Measurements from ENCODE around the gene AGBL1. TPM values are rescaled to one million over a fixed set of nuclear protein-coding genes. Genes with fewer than 3 reads are reported as not detected.

Gene AGBL1
- total and polyA plus RNA-seq, 2 donors (not counting 1 experiment from before 2014, with no cell fraction given) = not detected

DNA sequence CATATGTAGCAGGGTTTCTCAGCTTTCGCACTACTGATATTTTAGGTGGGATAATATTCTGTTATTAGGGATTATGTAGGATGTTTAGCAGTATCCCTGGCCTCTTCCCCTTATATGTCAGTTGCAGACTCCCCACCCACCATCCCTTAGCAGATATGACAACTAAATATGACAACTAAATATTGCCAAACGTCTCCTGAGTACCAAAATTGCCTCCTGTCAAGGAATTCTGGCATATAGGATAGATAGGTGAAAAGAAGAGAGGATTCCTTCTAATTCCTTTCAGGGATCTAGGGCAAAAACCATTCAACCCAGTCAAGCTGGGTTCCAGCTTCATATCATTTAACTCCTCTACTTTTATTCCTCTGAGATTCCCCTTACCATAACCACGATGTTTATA is 759.8 kb downstream of the AGBL1 start:
- Mint-ChIP-seq H3K27ac (no peak overlapping the region), H3K27me3 (no peaks in the 10 kb centered on the region), H3K4me1 (no peaks in the 10 kb centered on the region), H3K9me3 (ENCODE audit: insufficient read depth) (peaks cover 2% of the 10 kb centered on the region), H3K4me3 (no peak overlapping the region)
- no peak for ATAC-seq (ENCODE audit: low read depth)
- CTCF ChIA-PET = no interaction called here
- H3K9me3 ChIP-seq (ENCODE audit: control extremely low read depth in 1 of 3, control insufficient read depth in 2 of 3, insufficient read depth in 1 of 3, low read length in 2 of 3) = no peaks in the 10 kb centered on the region
- H3K36me3 ChIP-seq (replicated peaks in 1 of 2; ENCODE audit: control extremely low read depth in 1 of 2, control insufficient read depth in 1 of 2, extremely low read depth in 1 of 2, insufficient read depth in 2 of 2, low read length in 1 of 2) = no peaks in the 10 kb centered on the region
- DNase-seq = no peak
- H3K27me3 ChIP-seq (replicated peaks in 1 of 4; ENCODE audit: control extremely low read depth in 1 of 4, control insufficient read depth in 3 of 4, insufficient read depth in 4 of 4, low read length in 3 of 4) = no peaks in the 10 kb centered on the region
- H3K27ac ChIP-seq (ENCODE audit: low read length in 2 of 2) = no peak overlapping the region
- H4K20me1 ChIP-seq (ENCODE audit: control insufficient read depth, insufficient read depth, low read length, poor library complexity, severe bottlenecking) = no peaks in the 10 kb centered on the region
- no CpG with 5 or more reads among the region's 3 CpGs for WGBS (ENCODE audit: insufficient coverage)
- intact Hi-C loops (cut with micrococcal nuclease) = no loop called here
- no peak overlapping the region for H3K9ac ChIP-seq (ENCODE audit: low read length)
- no peaks in the 10 kb centered on the region for H3K4me1 ChIP-seq (ENCODE audit: control insufficient read depth in 2 of 2, insufficient read depth in 2 of 2, low read length in 2 of 2)
- POLR2A ChIA-PET = no interaction called here
- H3K4me2 ChIP-seq (replicated peaks; ENCODE audit: low read depth, low read length, poor library complexity, severe bottlenecking) = no peak overlapping the region
- H2AFZ ChIP-seq (ENCODE audit: insufficient read depth, low read depth, low read length, poor library complexity, severe bottlenecking) = no peak overlapping the region
- H3K79me2 ChIP-seq (ENCODE audit: control insufficient read depth, insufficient read depth, low read length) = no peaks in the 10 kb centered on the region
- H3K4me3 ChIP-seq (ENCODE audit: control extremely low read depth in 1 of 5, extremely low read depth in 1 of 5, insufficient read depth in 1 of 5, low read depth in 2 of 5, low read length in 4 of 5) = no peak overlapping the region
- no peak for TF ChIP-seq EZH2 (IDR thresholded peaks at IDR 0.05; ENCODE audit: borderline replicate concordance, insufficient read depth, low read depth, low read length, poor library complexity, severe bottlenecking)
- TF ChIP-seq, protein P1, sequence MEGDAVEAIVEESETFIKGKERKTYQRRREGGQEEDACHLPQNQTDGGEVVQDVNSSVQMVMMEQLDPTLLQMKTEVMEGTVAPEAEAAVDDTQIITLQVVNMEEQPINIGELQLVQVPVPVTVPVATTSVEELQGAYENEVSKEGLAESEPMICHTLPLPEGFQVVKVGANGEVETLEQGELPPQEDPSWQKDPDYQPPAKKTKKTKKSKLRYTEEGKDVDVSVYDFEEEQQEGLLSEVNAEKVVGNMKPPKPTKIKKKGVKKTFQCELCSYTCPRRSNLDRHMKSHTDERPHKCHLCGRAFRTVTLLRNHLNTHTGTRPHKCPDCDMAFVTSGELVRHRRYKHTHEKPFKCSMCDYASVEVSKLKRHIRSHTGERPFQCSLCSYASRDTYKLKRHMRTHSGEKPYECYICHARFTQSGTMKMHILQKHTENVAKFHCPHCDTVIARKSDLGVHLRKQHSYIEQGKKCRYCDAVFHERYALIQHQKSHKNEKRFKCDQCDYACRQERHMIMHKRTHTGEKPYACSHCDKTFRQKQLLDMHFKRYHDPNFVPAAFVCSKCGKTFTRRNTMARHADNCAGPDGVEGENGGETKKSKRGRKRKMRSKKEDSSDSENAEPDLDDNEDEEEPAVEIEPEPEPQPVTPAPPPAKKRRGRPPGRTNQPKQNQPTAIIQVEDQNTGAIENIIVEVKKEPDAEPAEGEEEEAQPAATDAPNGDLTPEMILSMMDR (IDR thresholded peaks at IDR 0.05) = no peak

DNA sequence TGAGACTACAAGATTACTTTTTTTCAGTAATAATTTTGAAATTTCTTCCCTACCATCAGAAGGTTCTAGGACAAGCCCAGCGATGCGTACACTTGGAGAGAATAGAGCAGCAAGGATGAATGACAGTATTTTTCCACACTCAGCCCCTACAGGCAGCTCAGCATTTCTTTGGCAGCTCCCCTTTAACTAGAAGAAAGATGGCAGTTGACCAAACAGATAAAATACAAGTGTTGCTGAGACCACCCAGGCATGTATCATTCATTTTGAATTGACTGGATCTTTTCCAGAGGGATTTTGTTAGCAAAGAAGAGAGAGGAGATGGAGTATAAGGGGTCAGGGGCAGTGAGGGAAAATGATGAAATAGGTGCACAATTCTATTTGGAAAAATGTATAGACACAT is 761.3 kb downstream of the AGBL1 start:
- intact Hi-C loops (cut with micrococcal nuclease) = no loop called here
- Histone ChIP-seq H4K20me1 (ENCODE audit: control insufficient read depth, insufficient read depth, low read length, poor library complexity, severe bottlenecking) (no peaks in the 10 kb centered on the region), H3K9ac (ENCODE audit: low read length) (no peak overlapping the region), H3K4me1 (ENCODE audit: control insufficient read depth in 2 of 2, insufficient read depth in 2 of 2, low read length in 2 of 2) (no peaks in the 10 kb centered on the region), H3K79me2 (ENCODE audit: control insufficient read depth, insufficient read depth, low read length) (no peaks in the 10 kb centered on the region), H3K36me3 (replicated peaks in 1 of 2; ENCODE audit: control extremely low read depth in 1 of 2, control insufficient read depth in 1 of 2, extremely low read depth in 1 of 2, insufficient read depth in 2 of 2, low read length in 1 of 2) (no peaks in the 10 kb centered on the region), H3K4me2 (replicated peaks; ENCODE audit: low read depth, low read length, poor library complexity, severe bottlenecking) (no peak overlapping the region), H3K4me3 (ENCODE audit: control extremely low read depth in 1 of 5, extremely low read depth in 1 of 5, insufficient read depth in 1 of 5, low read depth in 2 of 5, low read length in 4 of 5) (no peak overlapping the region), H3K27me3 (replicated peaks in 1 of 4; ENCODE audit: control extremely low read depth in 1 of 4, control insufficient read depth in 3 of 4, insufficient read depth in 4 of 4, low read length in 3 of 4) (no peaks in the 10 kb centered on the region), H2AFZ (ENCODE audit: insufficient read depth, low read depth, low read length, poor library complexity, severe bottlenecking) (no peak overlapping the region), H3K9me3 (ENCODE audit: control extremely low read depth in 1 of 3, control insufficient read depth in 2 of 3, insufficient read depth in 1 of 3, low read length in 2 of 3) (no peaks in the 10 kb centered on the region), H3K27ac (ENCODE audit: low read length in 2 of 2) (no peak overlapping the region)
- TF ChIP-seq, protein P1 (IDR thresholded peaks at IDR 0.05) = no peak
- TF ChIP-seq EZH2 (IDR thresholded peaks at IDR 0.05; ENCODE audit: borderline replicate concordance, insufficient read depth, low read depth, low read length, poor library complexity, severe bottlenecking) = no peak
- no CpG with 5 or more reads among the region's 2 CpGs for WGBS (ENCODE audit: insufficient coverage)
- no peak overlapping the region for H3K4me3 Mint-ChIP-seq
- H3K27ac Mint-ChIP-seq = no peak overlapping the region
- DNase-seq = no peak
- ChIA-PET CTCF (no interaction called here), POLR2A (no interaction called here)
- no peak for ATAC-seq (ENCODE audit: low read depth)
- no peaks in the 10 kb centered on the region for H3K27me3 Mint-ChIP-seq
- peaks cover 2% of the 10 kb centered on the region for H3K9me3 Mint-ChIP-seq (ENCODE audit: insufficient read depth)
- H3K4me1 Mint-ChIP-seq = no peaks in the 10 kb centered on the region

Measured in B cell (primary cell).